Stomach (tissue), 9 donors: ENCODE measurements around the gene NEURL1B. TPM values are rescaled to one million over a fixed set of nuclear protein-coding genes. Genes with fewer than 3 reads are reported as not detected.
A peak's percentile ranks its signal among the peaks of the same experiment; 100 is the strongest.

Source experiments
- DNase-seq, 2 donors: peaks; one replicate each; pipeline versions ENCODE4 v3.0.0 to v3.0.0-alpha.2; 2013 to 2019
- H3K27ac ChIP-seq, 5 donors: fragments of 200-600 bp in 4 of 5; sonication (generic) in 4 of 5; one replicate each; pipeline ENCODE4 v1.5.1; 2013 to 2019; ENCODE audit warnings: mild to moderate bottlenecking in 1 of 5, moderate library complexity in 1 of 5
- H3K27me3 ChIP-seq, 3 donors: fragments of 200-600 bp; sonication (generic); one replicate each; pipeline ENCODE4 v1.5.1; 2017 to 2019; ENCODE audit warnings: mixed run types in 1 of 3
- H3K36me3 ChIP-seq, 4 donors: fragments of 200-600 bp; sonication (generic); 1 replicate in 3 of 4; 2 replicates in 1 of 4; pipeline ENCODE4 v1.5.1; 2016 to 2019
- H3K4me1 ChIP-seq, 4 donors: fragments of 200-600 bp; sonication (generic); one replicate each; pipeline ENCODE4 v1.5.1; 2016 to 2019
- H3K4me3 ChIP-seq, 4 donors: fragments of 200-600 bp; sonication (generic) in 3 of 4; one replicate each; pipeline ENCODE4 v1.5.1; 2016 to 2019; ENCODE audit warnings: mild to moderate bottlenecking in 1 of 4
- H3K9me3 ChIP-seq, 4 donors: fragments of 200-600 bp; sonication (generic); one replicate each; pipeline ENCODE4 v1.5.1; 2016 to 2019
- EP300 ChIP-seq: sonication (generic); formaldehyde crosslinking; IDR thresholded peaks from one replicate; pipeline ENCODE4 v1.6.1; 2017; ENCODE audit warnings: antibody characterized with exemption
- POLR2A ChIP-seq, 4 donors: fragments of 450-650 bp; IDR thresholded peaks; one replicate each; pipeline ENCODE4 v1.6.1; 2016; ENCODE audit warnings: antibody characterized with exemption in 4 of 4, control low read depth in 2 of 4, mild to moderate bottlenecking in 1 of 4, moderate library complexity in 1 of 4
- POLR2AphosphoS5 ChIP-seq, 3 donors: sonication (generic); formaldehyde crosslinking; IDR thresholded peaks; one replicate each; pipeline ENCODE4 v1.6.1; 2016; ENCODE audit warnings: antibody characterized with exemption in 3 of 3
- WGBS, 5 donors: extraction: QIAGEN DNeasy Blood & Tissue Kit in 3 of 5; methylation state at CpG; one replicate each; pipeline versions ENCODE4 v1.1.5 to v1.1.7; 2013 to 2018; 5-methylcytosine and 5-hydroxymethylcytosine counted together
- intact Hi-C: fragments of 100-400 bp; cut with DNase I; formaldehyde crosslinking; loops from one replicate; pipeline ENCODE4 v1.15.1; 2023; ENCODE audit warnings: low total_unique reads
- polyA plus RNA-seq, 3 donors: library from polyadenylated mRNA; stranded (reverse); fragments of 200-250 nt; gene quantifications; one replicate each; pipeline ENCODE4 v1.2.3, GENCODE V29; 2013
- total RNA-seq, 5 donors: library from RNA; depleted of rRNA; stranded (reverse); fragments of >200 nt; gene quantifications; one replicate each; pipeline versions ENCODE4 v1.1.0 to v1.2.3, GENCODE V29; 2014 to 2016
- TF ChIP-seq, protein P1 (sequence below), 7 experiments: fragments of 450-650 bp in 4 of 7; fragments of 200-600 bp in 3 of 7; sonication (generic) in 3 of 7; IDR thresholded peaks; one replicate each; pipeline ENCODE4 v1.5.1; 2016 to 2019; ENCODE audit warnings: antibody characterized with exemption in 7 of 7, control low read depth in 2 of 7, mild to moderate bottlenecking in 1 of 7
- donor health status: healthy with polysubstance abuse.
- donor health status: Bipolar disorder and iron deficiency.
- donor health status: healthy.

Gene NEURL1B
- total and polyA plus RNA-seq, 8 donors = 2.7 to 60.3 (median 9.8) TPM

DNA sequence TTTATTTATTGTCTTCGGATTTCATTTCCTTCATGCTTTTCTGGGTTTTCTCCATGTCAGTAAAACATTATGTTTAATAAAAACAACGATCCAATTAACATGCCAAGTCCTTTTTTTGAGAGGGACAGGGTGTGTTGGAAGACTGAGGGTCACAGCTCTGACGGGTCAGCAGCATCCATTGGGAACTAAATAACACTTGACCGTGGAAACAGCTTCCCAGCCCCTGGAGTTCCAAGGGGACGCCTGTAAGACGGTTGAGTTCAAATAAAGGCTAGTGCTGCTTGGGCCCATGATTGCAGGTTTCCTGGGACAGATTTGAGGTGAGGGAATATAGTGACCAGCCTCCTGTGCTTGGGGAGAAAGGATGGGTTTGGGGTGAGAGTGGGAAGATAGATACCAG is 30.4 kb upstream of the NEURL1B start:
- no peaks in the 10 kb centered on the region for H3K36me3 ChIP-seq
- WGBS, 5 donors = 82 to 86% (median 84%) methylated on average over 6 of the region's 6 CpGs
- intact Hi-C loops = no loop called here
- TF ChIP-seq, protein P1, sequence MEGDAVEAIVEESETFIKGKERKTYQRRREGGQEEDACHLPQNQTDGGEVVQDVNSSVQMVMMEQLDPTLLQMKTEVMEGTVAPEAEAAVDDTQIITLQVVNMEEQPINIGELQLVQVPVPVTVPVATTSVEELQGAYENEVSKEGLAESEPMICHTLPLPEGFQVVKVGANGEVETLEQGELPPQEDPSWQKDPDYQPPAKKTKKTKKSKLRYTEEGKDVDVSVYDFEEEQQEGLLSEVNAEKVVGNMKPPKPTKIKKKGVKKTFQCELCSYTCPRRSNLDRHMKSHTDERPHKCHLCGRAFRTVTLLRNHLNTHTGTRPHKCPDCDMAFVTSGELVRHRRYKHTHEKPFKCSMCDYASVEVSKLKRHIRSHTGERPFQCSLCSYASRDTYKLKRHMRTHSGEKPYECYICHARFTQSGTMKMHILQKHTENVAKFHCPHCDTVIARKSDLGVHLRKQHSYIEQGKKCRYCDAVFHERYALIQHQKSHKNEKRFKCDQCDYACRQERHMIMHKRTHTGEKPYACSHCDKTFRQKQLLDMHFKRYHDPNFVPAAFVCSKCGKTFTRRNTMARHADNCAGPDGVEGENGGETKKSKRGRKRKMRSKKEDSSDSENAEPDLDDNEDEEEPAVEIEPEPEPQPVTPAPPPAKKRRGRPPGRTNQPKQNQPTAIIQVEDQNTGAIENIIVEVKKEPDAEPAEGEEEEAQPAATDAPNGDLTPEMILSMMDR (IDR thresholded peaks at IDR 0.05) = no peak
- TF ChIP-seq EP300 (no peak), POLR2AphosphoS5 (IDR thresholded peaks at IDR 0.05) (no peak)
- H3K27ac ChIP-seq = no peak overlapping the region
- peaks cover 0 to 3% (median 0%) of the 10 kb centered on the region in 4 donors for H3K4me1 ChIP-seq
- no peak overlapping the region for H3K4me3 ChIP-seq
- peaks cover 0 to 13% (median 5%) of the 10 kb centered on the region in 4 donors for H3K9me3 ChIP-seq
- DNase-seq = no peak
- no peaks in the 10 kb centered on the region for H3K27me3 ChIP-seq

DNA sequence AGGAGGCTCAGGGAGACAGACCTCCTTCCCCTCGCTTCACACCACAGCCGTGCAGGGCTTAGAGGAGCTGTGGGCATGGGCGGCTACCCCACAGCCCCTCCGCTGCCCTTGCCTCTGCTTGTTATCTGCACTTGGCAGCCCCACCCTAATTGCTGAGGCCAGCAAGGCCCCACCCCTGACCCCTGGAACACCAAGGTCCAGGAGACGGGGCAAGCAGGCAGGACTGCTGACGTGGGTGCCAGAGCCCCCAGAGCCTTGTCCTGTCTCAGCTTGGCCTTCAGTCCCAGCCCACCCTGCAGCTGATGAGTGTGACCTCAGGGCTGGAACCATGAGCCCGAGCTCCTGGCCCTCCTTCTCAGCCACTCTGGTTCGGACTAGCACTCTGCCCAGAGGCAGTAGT is 29.1 kb upstream of the NEURL1B start:
- TF ChIP-seq, protein P1 (IDR thresholded peaks at IDR 0.05) = no peak
- no peak for TF ChIP-seq EP300
- no peak for TF ChIP-seq POLR2AphosphoS5 (IDR thresholded peaks at IDR 0.05)
- TF ChIP-seq POLR2A (IDR thresholded peaks at IDR 0.05) = no peak
- intact Hi-C loops = no loop called here
- H3K27ac ChIP-seq = no peak overlapping the region
- no peak overlapping the region for H3K4me3 ChIP-seq
- H3K36me3 ChIP-seq = no peaks in the 10 kb centered on the region
- no peak for DNase-seq
- no peaks in the 10 kb centered on the region for H3K27me3 ChIP-seq
- H3K4me1 ChIP-seq = peaks cover 0 to 3% (median 0%) of the 10 kb centered on the region in 4 donors
- WGBS, 5 donors = 62 to 81% (median 71%) methylated on average over 8 of the region's 8 CpGs
- H3K9me3 ChIP-seq = peaks cover 0 to 7% (median 0%) of the 10 kb centered on the region in 4 donors

DNA sequence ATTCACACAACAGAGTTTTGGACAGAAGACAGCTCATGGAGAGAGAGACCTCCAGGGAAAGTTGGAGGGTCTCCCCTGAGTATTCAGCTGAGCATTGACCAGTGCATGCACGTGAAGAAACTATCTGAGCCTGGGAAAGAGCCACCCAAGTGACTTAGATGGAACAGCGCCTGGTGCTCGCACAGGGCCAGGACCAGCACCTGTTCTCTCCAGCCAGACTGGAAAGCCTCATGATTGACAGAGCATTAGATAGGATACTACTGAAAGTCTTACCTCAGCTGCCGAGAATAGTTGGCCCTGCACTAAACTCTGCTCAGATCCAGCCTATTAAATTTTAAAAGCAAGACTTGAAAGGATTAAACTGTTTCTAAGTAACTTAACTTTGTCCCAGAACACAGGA is 28.3 kb upstream of the NEURL1B start:
- Histone ChIP-seq H3K27me3 (no peaks in the 10 kb centered on the region), H3K4me1 (peaks cover 0 to 3% (median 0%) of the 10 kb centered on the region in 4 donors), H3K36me3 (no peaks in the 10 kb centered on the region), H3K27ac (no peak overlapping the region), H3K4me3 (no peak overlapping the region), H3K9me3 (peaks cover 0 to 7% (median 0%) of the 10 kb centered on the region in 4 donors)
- 88 to 95% (median 94%) methylated on average over 4 of the region's 4 CpGs for WGBS, 5 donors
- intact Hi-C loops = no loop called here
- TF ChIP-seq POLR2A (IDR thresholded peaks at IDR 0.05) = no peak
- no peak for TF ChIP-seq EP300
- no peak for TF ChIP-seq POLR2AphosphoS5 (IDR thresholded peaks at IDR 0.05)
- TF ChIP-seq, protein P1 (IDR thresholded peaks at IDR 0.05) = no peak
- DNase-seq = no peak

DNA sequence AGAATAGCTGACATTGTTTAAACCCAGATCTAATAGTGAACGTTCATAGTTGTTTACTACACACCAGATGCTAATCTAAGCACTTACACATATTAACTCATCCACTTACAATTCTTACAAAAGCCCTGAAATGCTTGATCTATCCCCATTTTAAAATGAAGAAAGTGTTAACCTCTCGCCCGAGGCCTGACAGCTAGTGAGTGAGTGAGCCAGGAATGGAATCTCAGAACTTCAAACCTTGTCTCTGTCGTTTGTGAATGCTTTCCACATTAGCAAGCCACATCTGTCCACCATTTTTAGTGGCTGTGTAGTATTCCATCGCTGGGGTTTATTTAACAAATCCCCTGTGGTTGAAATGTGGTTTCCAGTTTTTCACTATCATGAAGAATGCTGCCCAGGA is 24.9 kb upstream of the NEURL1B start:
- no peak for DNase-seq
- 55 to 71% (median 66%) methylated on average over 5 of the region's 5 CpGs for WGBS, 5 donors
- Histone ChIP-seq H3K4me1 (peaks cover 0 to 3% (median 0%) of the 10 kb centered on the region in 4 donors), H3K27ac (peak overlapping the region in 3 of 5 donors; percentile 7 to 60 (median 14)), H3K36me3 (no peaks in the 10 kb centered on the region), H3K27me3 (no peaks in the 10 kb centered on the region), H3K4me3 (no peak overlapping the region), H3K9me3 (peaks cover 0 to 7% (median 0%) of the 10 kb centered on the region in 4 donors)
- TF ChIP-seq POLR2A (IDR thresholded peaks at IDR 0.05) (no peak), EP300 (no peak), POLR2AphosphoS5 (IDR thresholded peaks at IDR 0.05) (no peak)
- TF ChIP-seq, protein P1 (IDR thresholded peaks at IDR 0.05) = no peak
- intact Hi-C loops = no loop called here
